ENCODE results near the gene CEP57L1. TPM values are rescaled to one million over a fixed set of nuclear protein-coding genes. Genes with fewer than 3 reads are reported as not detected.

The CEP57L1 gene
- polyA plus RNA-seq, 3 donors: 3.4 to 5.2 (median 3.9) TPM

- TF ChIP-seq CTCF (IDR thresholded peaks at IDR 0.05): no peak
- DNase-seq: no peak
- H3K27me3 ChIP-seq (ENCODE audit: control insufficient read depth in 2 of 2, insufficient read depth in 2 of 2, low read length in 2 of 2): no peaks in the 10 kb centered on the region
- no peak overlapping the region for H3K4me3 ChIP-seq (replicated peaks in 1 of 3; ENCODE audit: low read depth in 2 of 3, low read length in 3 of 3)
- H3K4me1 ChIP-seq (ENCODE audit: control insufficient read depth in 1 of 2, insufficient read depth in 2 of 2, low read length in 2 of 2): peaks cover 16 to 28% of the 10 kb centered on the region in 2 donors
- Mint-ChIP-seq H3K27ac (peak overlapping the region in 1 of 7 donors; percentile 12), H3K9me3 (no peaks in the 10 kb centered on the region), H3K27me3 (ENCODE audit: low read depth in 3 of 3) (peaks cover 0 to 2% (median 2%) of the 10 kb centered on the region in 3 donors), H3K4me3 (no peak overlapping the region), H3K4me1 (peaks cover 29% of the 10 kb centered on the region), H3K36me3 (no peaks in the 10 kb centered on the region)
- H3K36me3 ChIP-seq (replicated peaks in 1 of 2; ENCODE audit: control insufficient read depth in 1 of 2, insufficient read depth in 2 of 2, low read length in 2 of 2): no peaks in the 10 kb centered on the region
- no peaks in the 10 kb centered on the region for H4K20me1 ChIP-seq (ENCODE audit: insufficient read depth, low read length)
- H3K27ac ChIP-seq (ENCODE audit: low read depth in 1 of 2, low read length in 2 of 2): no peak overlapping the region
- H3K4me2 ChIP-seq (replicated peaks; ENCODE audit: extremely low read depth, low read length, poor library complexity, severe bottlenecking): no peak overlapping the region
- no peak overlapping the region for H3K9ac ChIP-seq (ENCODE audit: insufficient read depth, low read length, poor library complexity, severe bottlenecking)
- intact Hi-C loops (cut with micrococcal nuclease): no loop called here
- peaks cover 27% of the 10 kb centered on the region for H3K79me2 ChIP-seq (ENCODE audit: insufficient read depth, low read length)
- no peaks in the 10 kb centered on the region for H3K9me3 ChIP-seq (replicated peaks in 1 of 2; ENCODE audit: control insufficient read depth in 1 of 2, insufficient read depth in 1 of 2, low read length in 2 of 2)
- H2AFZ ChIP-seq (ENCODE audit: insufficient read depth, low read depth, low read length, poor library complexity, severe bottlenecking): no peak overlapping the region
- 100% methylated on average over 2 of the region's 5 CpGs for WGBS (ENCODE audit: insufficient coverage)
Observed at GRCh38 chr6:109118337-109118736, 23.0 kb downstream of the CEP57L1 start.

DNA sequence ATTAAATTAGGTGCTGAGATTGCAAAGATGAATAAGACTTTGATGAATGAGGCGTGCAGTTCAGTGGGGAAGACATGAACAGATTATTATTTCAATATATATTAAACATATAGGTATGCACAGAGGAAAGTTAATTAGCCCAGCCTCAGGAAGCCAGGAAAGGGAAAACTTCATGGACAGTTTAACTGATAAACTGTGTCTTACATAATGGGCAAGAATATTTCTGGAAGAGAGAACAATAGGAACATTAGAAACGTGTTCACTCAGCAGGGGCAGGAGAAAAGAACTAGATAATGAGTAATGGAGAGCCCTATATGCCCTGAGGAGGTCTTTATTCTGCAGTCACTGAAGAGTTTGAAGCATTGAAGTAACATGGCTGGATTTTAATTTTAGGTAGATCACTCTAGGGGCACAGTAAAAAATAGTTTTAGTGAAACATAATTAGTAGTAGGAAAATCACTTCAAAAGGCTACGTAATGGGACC lies 23.6 kb downstream of the CEP57L1 start:
- TF ChIP-seq CTCF (IDR thresholded peaks at IDR 0.05): no peak
- WGBS (ENCODE audit: insufficient coverage): 92% methylated on average over 2 of the region's 3 CpGs

More for the DNA sequence above, 23.6 kb downstream of the CEP57L1 start:
- peaks cover 29% of the 10 kb centered on the region for H3K4me1 Mint-ChIP-seq
- Histone ChIP-seq H3K27ac (ENCODE audit: low read depth in 1 of 2, low read length in 2 of 2) (no peak overlapping the region), H3K4me2 (replicated peaks; ENCODE audit: extremely low read depth, low read length, poor library complexity, severe bottlenecking) (no peak overlapping the region), H3K4me1 (ENCODE audit: control insufficient read depth in 1 of 2, insufficient read depth in 2 of 2, low read length in 2 of 2) (peaks cover 16 to 28% of the 10 kb centered on the region in 2 donors), H2AFZ (ENCODE audit: insufficient read depth, low read depth, low read length, poor library complexity, severe bottlenecking) (no peak overlapping the region), H3K9ac (ENCODE audit: insufficient read depth, low read length, poor library complexity, severe bottlenecking) (no peak overlapping the region), H3K79me2 (ENCODE audit: insufficient read depth, low read length) (peaks cover 32% of the 10 kb centered on the region), H3K4me3 (replicated peaks in 1 of 3; ENCODE audit: low read depth in 2 of 3, low read length in 3 of 3) (no peak overlapping the region), H3K9me3 (replicated peaks in 1 of 2; ENCODE audit: control insufficient read depth in 1 of 2, insufficient read depth in 1 of 2, low read length in 2 of 2) (no peaks in the 10 kb centered on the region), H3K36me3 (replicated peaks in 1 of 2; ENCODE audit: control insufficient read depth in 1 of 2, insufficient read depth in 2 of 2, low read length in 2 of 2) (no peaks in the 10 kb centered on the region), H3K27me3 (ENCODE audit: control insufficient read depth in 2 of 2, insufficient read depth in 2 of 2, low read length in 2 of 2) (no peaks in the 10 kb centered on the region), H4K20me1 (ENCODE audit: insufficient read depth, low read length) (no peaks in the 10 kb centered on the region)
- intact Hi-C loops (cut with micrococcal nuclease): no loop called here
- H3K4me3 Mint-ChIP-seq: no peak overlapping the region
- peaks cover 0 to 2% (median 2%) of the 10 kb centered on the region in 3 donors for H3K27me3 Mint-ChIP-seq (ENCODE audit: low read depth in 3 of 3)
- H3K9me3 Mint-ChIP-seq: no peaks in the 10 kb centered on the region
- no peak overlapping the region for H3K27ac Mint-ChIP-seq
- no peak for DNase-seq
- H3K36me3 Mint-ChIP-seq: peaks cover 0 to 3% of the 10 kb centered on the region in 2 donors

All from CD14-positive monocyte (primary cell).